ENCODE results near the gene UCMA.

DNA sequence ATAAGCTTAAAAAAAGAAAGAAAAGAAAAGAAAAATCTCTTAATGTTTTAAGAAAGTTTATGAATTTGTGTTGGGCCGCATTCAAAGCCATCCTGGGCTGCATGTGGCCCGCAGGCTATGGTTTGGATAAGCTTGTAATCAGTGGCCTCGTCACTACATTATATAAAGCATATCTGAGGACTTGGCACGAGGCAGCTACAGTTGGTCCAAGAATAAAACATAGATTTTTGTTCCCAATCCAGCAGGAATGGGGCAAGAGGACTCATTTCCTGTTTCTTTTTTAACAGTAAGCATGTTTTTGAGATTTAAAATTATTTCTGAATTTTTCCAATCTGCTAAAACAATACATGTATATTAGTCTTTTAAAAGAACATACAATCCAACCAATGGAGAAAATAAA lies 44.2 kb downstream of the UCMA start:
- no peak for TF ChIP-seq POLR2AphosphoS5 (IDR thresholded peaks at IDR 0.05; ENCODE audit: low read depth, low read length)
- TF ChIP-seq POLR2A (IDR thresholded peaks at IDR 0.05; ENCODE audit: low read depth, low read length), result no peak
- no peak for TF ChIP-seq TAF1 (IDR thresholded peaks at IDR 0.05; ENCODE audit: low read depth, low read length)
- no peak for TF ChIP-seq SPI1 (IDR thresholded peaks at IDR 0.05; ENCODE audit: low read depth, low read length)

Measured in GM12891 (cell line).